Measurements from ENCODE around the gene TP63. TPM values are rescaled to one million over a fixed set of nuclear protein-coding genes. Genes with fewer than 3 reads are reported as not detected.
"Not testable (repeated sequence)": the region's sequence is repeated elsewhere in the genome, so short reads cannot be mapped to it uniquely, and the experiment has no call there.

TP63 gene
- total RNA-seq, 1 donor from 2014 or later = 144 TPM

GRCh38 chr3:189588070-189588469 lies 43.1 kb upstream of the TP63 start:
- Histone ChIP-seq H3K4me1 (no peaks in the 10 kb centered on the region), H3K27me3 (no peaks in the 10 kb centered on the region), H3K27ac (no peak overlapping the region)

GRCh38 chr3:189588475-189589178 lies 42.6 kb upstream of the TP63 start:
- Histone ChIP-seq H3K27ac (no peak overlapping the region), H3K9me3 (no peaks in the 10 kb centered on the region), H3K4me1 (no peaks in the 10 kb centered on the region), H3K27me3 (no peaks in the 10 kb centered on the region), H3K4me3 (no peak overlapping the region), H3K36me3 (no peaks in the 10 kb centered on the region)
- DNase-seq (ENCODE audit: extremely low spot score in 2 of 2) = no peak
- TF ChIP-seq POLR2AphosphoS5 (IDR thresholded peaks at IDR 0.05; ENCODE audit: insufficient read depth in 1 of 2, low read depth in 1 of 2) (no peak), POLR2A (IDR thresholded peaks at IDR 0.05) (no peak), CTCF (IDR thresholded peaks at IDR 0.05) (no peak)
- intact Hi-C loops (cut with DNase I) = no loop called here

More at GRCh38 chr3:189588070-189588469, 43.1 kb upstream of the TP63 start:
- no peak for DNase-seq (ENCODE audit: extremely low spot score in 2 of 2)
- H3K36me3 ChIP-seq = no peaks in the 10 kb centered on the region
- TF ChIP-seq POLR2AphosphoS5 (IDR thresholded peaks at IDR 0.05; ENCODE audit: insufficient read depth in 1 of 2, low read depth in 1 of 2) = no peak
- TF ChIP-seq POLR2A (IDR thresholded peaks at IDR 0.05) = no peak
- TF ChIP-seq CTCF (IDR thresholded peaks at IDR 0.05) = no peak
- intact Hi-C loops (cut with DNase I) = no loop called here
- no peak overlapping the region for H3K4me3 ChIP-seq
- no peaks in the 10 kb centered on the region for H3K9me3 ChIP-seq

DNA sequence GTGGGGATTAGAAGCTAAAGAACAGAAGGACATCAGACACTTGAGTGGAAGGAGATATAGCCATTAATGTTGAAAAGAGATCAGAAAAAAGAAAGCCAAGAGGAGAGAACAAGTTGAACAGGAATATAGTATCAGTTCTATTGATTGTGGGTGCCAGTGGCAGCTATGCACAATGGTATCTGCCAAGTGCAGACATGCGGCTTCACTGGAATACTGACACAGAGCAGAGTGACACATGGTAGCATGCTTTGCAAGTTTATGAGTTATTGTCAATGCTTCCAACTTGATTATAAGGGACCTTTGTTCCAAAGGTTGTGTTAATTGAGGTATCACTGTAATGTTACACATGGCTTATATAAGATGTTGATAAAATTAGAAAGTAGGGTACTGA lies 42.0 kb upstream of the TP63 start:
- Histone ChIP-seq H3K9me3 (no peaks in the 10 kb centered on the region), H3K27me3 (no peaks in the 10 kb centered on the region), H3K27ac (no peak overlapping the region), H3K36me3 (no peaks in the 10 kb centered on the region), H3K4me1 (no peaks in the 10 kb centered on the region), H3K4me3 (no peak overlapping the region)
- no peak for TF ChIP-seq CTCF (IDR thresholded peaks at IDR 0.05)
- TF ChIP-seq POLR2AphosphoS5 (IDR thresholded peaks at IDR 0.05; ENCODE audit: insufficient read depth in 1 of 2, low read depth in 1 of 2) = no peak
- TF ChIP-seq POLR2A (IDR thresholded peaks at IDR 0.05) = no peak
- no peak for DNase-seq (ENCODE audit: extremely low spot score in 2 of 2)
- intact Hi-C loops (cut with DNase I) = no loop called here

DNA sequence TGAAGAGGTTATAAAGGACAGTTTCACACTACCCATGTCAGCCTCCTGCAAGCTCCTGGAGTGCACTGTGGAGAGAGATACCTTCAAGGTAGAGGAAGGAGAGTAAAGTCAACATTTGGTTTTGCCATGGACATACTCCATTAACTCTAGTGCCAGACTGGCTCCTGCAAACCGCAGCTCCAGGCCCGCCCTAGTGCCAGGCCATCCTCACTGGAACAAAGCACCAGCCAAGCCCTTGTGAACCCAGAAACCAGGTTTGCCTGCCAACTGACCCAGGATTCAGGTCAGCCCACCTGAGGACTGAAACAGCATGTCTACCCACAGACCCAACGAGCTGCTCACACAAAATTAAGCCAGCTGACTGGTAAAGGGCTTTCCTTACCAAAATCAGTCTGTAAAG lies 41.0 kb upstream of the TP63 start:
- TF ChIP-seq CTCF (IDR thresholded peaks at IDR 0.05) (no peak), POLR2AphosphoS5 (IDR thresholded peaks at IDR 0.05; ENCODE audit: insufficient read depth in 1 of 2, low read depth in 1 of 2) (no peak), POLR2A (IDR thresholded peaks at IDR 0.05) (no peak)
- Histone ChIP-seq H3K36me3 (no peaks in the 10 kb centered on the region), H3K27ac (no peak overlapping the region), H3K4me1 (no peaks in the 10 kb centered on the region), H3K9me3 (no peaks in the 10 kb centered on the region), H3K4me3 (no peak overlapping the region), H3K27me3 (no peaks in the 10 kb centered on the region)
- intact Hi-C loops (cut with DNase I) = no loop called here
- DNase-seq (ENCODE audit: extremely low spot score in 2 of 2) = no peak

GRCh38 chr3:189593581-189593980 lies 37.6 kb upstream of the TP63 start:
- TF ChIP-seq POLR2A (IDR thresholded peaks at IDR 0.05) (no peak), CTCF (IDR thresholded peaks at IDR 0.05) (no peak), POLR2AphosphoS5 (IDR thresholded peaks at IDR 0.05; ENCODE audit: insufficient read depth in 1 of 2, low read depth in 1 of 2) (no peak)
- intact Hi-C loops (cut with DNase I) = no loop called here
- Histone ChIP-seq H3K36me3 (no peaks in the 10 kb centered on the region), H3K4me1 (no peaks in the 10 kb centered on the region), H3K27me3 (no peaks in the 10 kb centered on the region), H3K27ac (no peak overlapping the region), H3K4me3 (no peak overlapping the region), H3K9me3 (no peaks in the 10 kb centered on the region)
- DNase-seq (ENCODE audit: extremely low spot score in 2 of 2) = no peak

DNA sequence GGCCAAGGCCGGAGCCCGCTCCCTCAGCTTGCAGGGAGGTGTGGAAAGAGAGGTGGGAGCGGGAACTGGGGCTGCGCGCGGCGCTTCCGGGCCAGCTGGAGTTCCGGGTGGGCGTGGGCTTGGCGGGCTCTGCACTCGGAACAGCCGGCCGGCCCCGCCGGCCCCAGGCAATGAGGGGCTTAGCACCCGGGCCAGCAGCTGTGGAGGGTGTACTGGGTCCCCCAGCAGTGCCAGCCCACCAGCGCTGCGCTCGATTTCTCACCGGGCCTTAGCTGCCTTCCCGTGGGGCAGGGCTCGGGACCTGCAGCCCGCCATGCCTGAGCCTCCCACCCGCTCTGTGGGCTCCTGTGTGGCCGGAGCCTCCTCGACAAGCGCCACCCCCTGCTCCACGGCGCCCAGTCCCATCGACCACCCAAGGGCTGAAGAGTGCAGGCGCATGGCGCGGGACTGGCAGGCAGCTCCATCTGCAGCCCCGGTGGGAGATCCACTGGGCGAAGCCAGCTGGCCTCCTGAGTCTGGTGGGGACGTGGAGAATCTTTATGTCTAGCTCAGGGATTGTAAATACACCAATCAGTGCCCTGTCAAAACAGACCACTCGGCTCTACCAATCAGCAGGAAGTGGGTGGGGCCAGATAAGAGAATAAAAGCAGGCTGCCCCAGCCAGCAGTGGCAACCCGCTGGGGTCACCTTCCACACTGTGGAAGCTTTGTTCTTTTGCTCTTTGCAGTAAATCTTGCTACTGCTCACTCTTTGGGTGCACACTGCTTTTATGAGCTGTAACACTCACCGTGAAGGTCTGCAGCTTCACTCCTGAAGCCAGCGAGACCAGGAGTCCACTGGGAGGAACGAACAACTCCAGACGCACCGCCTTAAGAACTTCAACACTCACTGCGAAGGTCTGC lies 34.9 kb upstream of the TP63 start:
- H3K27me3 ChIP-seq; H3K4me3 ChIP-seq; H3K36me3 ChIP-seq; H3K9me3 ChIP-seq; H3K27ac ChIP-seq; intact Hi-C loops (cut with DNase I); DNase-seq (ENCODE audit: extremely low spot score in 2 of 2); H3K4me1 ChIP-seq: not testable (repeated sequence)
